ENCODE measurements around the gene HINT1. TPM values are rescaled to one million over a fixed set of nuclear protein-coding genes. Genes with fewer than 3 reads are reported as not detected.

The HINT1 gene
- total RNA-seq, 1 experiment from 2014 or later: 197 TPM

DNA sequence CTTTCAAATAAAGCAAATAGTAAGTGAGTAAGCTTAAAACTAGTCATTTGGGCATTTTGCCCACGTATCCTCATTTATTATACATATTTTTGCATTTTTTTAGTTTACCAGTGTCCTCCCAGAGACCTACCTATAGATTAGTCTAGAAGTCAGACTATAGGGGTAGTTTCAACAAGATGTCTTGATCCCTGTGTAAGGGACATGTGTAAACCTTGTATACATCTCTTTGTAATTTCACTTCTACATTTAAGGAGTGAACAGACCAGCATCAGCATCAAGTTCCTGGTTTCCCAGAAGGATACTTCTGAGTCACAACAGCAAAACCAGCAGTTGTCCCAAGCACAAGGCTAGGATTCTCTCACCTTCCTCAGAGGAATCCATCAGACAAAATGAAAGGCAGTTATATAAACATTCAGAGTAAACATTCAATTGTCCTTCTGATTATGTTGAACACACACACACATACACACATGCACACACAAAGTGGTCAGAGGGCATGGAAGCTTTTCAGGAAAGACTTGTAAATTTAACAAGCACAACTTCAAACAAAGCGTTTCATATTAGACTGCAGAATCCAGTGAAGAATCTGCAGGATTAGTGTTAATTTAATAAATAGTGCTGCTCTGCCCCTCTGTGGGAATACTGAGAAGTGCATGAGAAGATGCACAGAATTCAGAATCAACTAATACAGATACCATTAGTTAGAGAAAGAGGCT is 55.4 kb downstream of the HINT1 start:
- ATAC-seq (peak; percentile 80), DNase-seq (ENCODE audit: low spot score) (no peak)
- POLR2A ChIA-PET: no interaction called here
- Mint-ChIP-seq H3K4me1 (no peaks in the 10 kb centered on the region), H3K9me3 (no peaks in the 10 kb centered on the region), H3K36me3 (no peaks in the 10 kb centered on the region), H3K27ac (no peak overlapping the region), H3K27me3 (ENCODE audit: low read depth) (no peaks in the 10 kb centered on the region; the same call in 1 of the 2 replicates), H3K4me3 (no peak overlapping the region)
- CTCF ChIA-PET: no interaction called here
- no peak for TF ChIP-seq TEAD4 (CRISPR knock-in tag; IDR thresholded peaks at IDR 0.05)
- TF ChIP-seq, protein P1, sequence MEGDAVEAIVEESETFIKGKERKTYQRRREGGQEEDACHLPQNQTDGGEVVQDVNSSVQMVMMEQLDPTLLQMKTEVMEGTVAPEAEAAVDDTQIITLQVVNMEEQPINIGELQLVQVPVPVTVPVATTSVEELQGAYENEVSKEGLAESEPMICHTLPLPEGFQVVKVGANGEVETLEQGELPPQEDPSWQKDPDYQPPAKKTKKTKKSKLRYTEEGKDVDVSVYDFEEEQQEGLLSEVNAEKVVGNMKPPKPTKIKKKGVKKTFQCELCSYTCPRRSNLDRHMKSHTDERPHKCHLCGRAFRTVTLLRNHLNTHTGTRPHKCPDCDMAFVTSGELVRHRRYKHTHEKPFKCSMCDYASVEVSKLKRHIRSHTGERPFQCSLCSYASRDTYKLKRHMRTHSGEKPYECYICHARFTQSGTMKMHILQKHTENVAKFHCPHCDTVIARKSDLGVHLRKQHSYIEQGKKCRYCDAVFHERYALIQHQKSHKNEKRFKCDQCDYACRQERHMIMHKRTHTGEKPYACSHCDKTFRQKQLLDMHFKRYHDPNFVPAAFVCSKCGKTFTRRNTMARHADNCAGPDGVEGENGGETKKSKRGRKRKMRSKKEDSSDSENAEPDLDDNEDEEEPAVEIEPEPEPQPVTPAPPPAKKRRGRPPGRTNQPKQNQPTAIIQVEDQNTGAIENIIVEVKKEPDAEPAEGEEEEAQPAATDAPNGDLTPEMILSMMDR (IDR thresholded peaks at IDR 0.05): peak; percentile 51

Other genes starting within 250 kb of the HINT1 start
- gene LYRM7, start 5.7 kb upstream of the HINT1 start, total RNA-seq (2021): 11.1 to 13.0 TPM (median 11.2 TPM) in 3 replicates
- gene CDC42SE2, start 98.8 kb upstream of the HINT1 start, total RNA-seq (2021): 21.2 to 22.5 TPM (median 21.7 TPM) in 3 replicates

All from WTC11 (cell line).